Measurements from ENCODE around the gene NEURL1. TPM values are rescaled to one million over a fixed set of nuclear protein-coding genes. Genes with fewer than 3 reads are reported as not detected.

The NEURL1 gene
- total RNA-seq, 3 donors from 2014 or later: 15.9 to 68.7 (median 42.9) TPM

DNA sequence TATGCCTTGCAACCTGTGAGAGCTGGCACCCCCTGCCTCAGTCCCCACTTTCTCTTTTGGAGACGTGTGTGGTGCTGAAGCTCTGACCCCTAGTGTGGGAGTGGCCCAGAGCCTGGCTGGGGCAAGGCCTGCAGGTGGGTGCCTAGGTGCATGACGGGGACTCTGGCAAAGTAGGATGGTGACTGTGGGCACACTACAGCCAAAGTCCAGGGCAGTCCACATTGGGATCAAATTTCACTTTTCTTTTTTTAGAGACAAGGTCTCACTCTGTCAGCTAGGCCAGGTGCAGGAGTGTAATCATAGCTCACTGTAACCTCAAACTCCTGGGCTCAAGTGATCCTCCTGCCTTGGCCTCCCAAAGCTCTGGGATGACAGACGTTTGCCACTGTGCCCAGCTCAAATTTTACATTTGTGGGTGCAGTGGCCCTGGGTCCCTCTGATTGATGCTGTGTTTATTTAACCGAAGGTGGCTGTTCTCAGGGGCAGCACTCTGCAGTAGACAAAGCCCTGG lies 52.3 kb downstream of the NEURL1 start:
- intact Hi-C loops (cut with DNase I, micrococcal nuclease): no loop called here
- no peak overlapping the region for H3K4me3 ChIP-seq
- no peaks in the 10 kb centered on the region for H3K9me3 ChIP-seq
- peaks cover 26% of the 10 kb centered on the region for H3K4me1 ChIP-seq (ENCODE audit: low read depth)
- no peak for TF ChIP-seq CTCF (IDR thresholded peaks at IDR 0.05)
- peak in 2 of 3 donors; percentile 53 to 71 for DNase-seq
- H3K36me3 ChIP-seq (ENCODE audit: low read depth): no peaks in the 10 kb centered on the region
- peak; percentile 55 for ATAC-seq

DNA sequence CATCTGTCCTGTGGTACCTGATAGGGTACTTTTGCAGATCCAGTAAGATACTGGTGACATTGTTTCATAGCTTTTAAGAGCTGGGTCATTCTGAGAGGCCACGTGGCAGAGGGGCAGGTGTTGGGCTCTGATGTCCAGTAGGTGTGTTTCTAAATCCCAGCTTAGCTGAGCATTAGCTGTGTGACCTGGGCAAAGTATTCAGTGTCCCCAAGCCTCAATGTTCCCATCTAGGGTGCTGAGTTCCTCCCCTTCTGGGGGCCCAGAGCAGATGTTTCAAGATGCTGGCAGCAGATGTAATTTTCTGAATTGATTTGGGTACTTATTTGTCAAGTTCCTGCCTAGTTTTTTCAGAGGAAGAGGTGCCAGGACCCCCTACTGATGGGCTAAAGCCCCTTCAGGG lies 52.9 kb downstream of the NEURL1 start:
- Histone ChIP-seq H3K9me3 (no peaks in the 10 kb centered on the region), H3K4me1 (ENCODE audit: low read depth) (peaks cover 26% of the 10 kb centered on the region), H3K4me3 (no peak overlapping the region), H3K36me3 (ENCODE audit: low read depth) (no peaks in the 10 kb centered on the region)
- no peak for TF ChIP-seq CTCF (IDR thresholded peaks at IDR 0.05)
- DNase-seq: no peak
- intact Hi-C loops (cut with DNase I, micrococcal nuclease): no loop called here
- ATAC-seq: no peak

GRCh38 chr10:103547391-103547946 lies 54.0 kb downstream of the NEURL1 start:
- no peaks in the 10 kb centered on the region for H3K36me3 ChIP-seq (ENCODE audit: low read depth)
- intact Hi-C loops (cut with DNase I, micrococcal nuclease): no loop called here
- TF ChIP-seq CTCF (IDR thresholded peaks at IDR 0.05): no peak
- H3K9me3 ChIP-seq: no peaks in the 10 kb centered on the region
- no peak for ATAC-seq
- DNase-seq: no peak
- no peak overlapping the region for H3K4me3 ChIP-seq
- peaks cover 25% of the 10 kb centered on the region for H3K4me1 ChIP-seq (ENCODE audit: low read depth)

GRCh38 chr10:103548006-103548405 lies 54.5 kb downstream of the NEURL1 start:
- Histone ChIP-seq H3K9me3 (no peaks in the 10 kb centered on the region), H3K36me3 (ENCODE audit: low read depth) (no peaks in the 10 kb centered on the region), H3K4me3 (no peak overlapping the region), H3K4me1 (ENCODE audit: low read depth) (peaks cover 19% of the 10 kb centered on the region)
- DNase-seq (no peak), ATAC-seq (no peak)
- TF ChIP-seq CTCF (IDR thresholded peaks at IDR 0.05): no peak
- intact Hi-C loops (cut with DNase I, micrococcal nuclease): no loop called here

DNA sequence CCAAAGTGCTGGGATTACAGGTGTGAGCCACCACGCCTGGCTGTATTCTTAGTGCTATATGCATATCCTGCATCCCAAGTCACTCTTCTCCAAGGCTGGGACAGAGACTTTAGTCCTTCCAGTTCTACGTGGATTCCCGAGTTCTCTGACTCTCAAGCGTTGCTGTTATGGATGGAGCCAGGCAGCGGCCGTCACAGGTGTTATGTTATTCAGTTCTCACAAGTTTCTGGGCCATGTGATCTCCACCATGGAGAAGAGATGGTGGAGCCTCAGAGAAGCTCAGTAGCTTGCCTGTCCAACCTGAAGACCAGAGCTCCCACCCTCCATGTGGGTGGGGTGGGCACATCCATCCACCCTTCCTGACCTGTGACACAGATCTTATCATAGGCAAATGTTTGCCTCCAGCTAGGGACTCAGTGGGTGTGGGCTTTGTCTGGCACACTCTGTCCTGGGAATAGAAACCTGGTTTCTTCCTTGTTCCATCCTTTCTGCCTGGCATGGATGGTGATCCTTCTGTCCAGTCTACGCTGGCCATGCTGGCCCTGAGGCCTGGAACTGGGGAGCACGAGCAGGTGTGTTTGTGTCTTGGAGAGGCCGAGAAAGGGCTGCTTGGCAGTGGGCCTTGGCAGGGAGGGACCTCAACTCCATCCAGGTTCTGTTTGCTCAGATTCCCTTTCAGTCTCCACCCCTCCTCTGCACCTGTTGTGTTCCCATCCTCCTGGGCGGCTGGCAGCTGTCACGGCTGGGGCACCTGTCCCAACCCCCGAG lies 55.3 kb downstream of the NEURL1 start:
- Histone ChIP-seq H3K4me3 (no peak overlapping the region), H3K9me3 (no peaks in the 10 kb centered on the region), H3K36me3 (ENCODE audit: low read depth) (no peaks in the 10 kb centered on the region), H3K4me1 (ENCODE audit: low read depth) (peaks cover 15% of the 10 kb centered on the region)
- intact Hi-C loops (cut with DNase I, micrococcal nuclease): no loop called here
- DNase-seq: peak; percentile 73 to 82 (median 74)
- no peak for TF ChIP-seq CTCF (IDR thresholded peaks at IDR 0.05)
- peak; percentile 81 for ATAC-seq
